Kidney capillary endothelial cell (primary cell): ENCODE results near the gene NADSYN1.

Experiments used
- DNase-seq: peaks from one replicate; pipeline ENCODE4 v3.0.0-alpha.2; 2018; ENCODE audit warnings: low spot score

Gene NADSYN1

DNA sequence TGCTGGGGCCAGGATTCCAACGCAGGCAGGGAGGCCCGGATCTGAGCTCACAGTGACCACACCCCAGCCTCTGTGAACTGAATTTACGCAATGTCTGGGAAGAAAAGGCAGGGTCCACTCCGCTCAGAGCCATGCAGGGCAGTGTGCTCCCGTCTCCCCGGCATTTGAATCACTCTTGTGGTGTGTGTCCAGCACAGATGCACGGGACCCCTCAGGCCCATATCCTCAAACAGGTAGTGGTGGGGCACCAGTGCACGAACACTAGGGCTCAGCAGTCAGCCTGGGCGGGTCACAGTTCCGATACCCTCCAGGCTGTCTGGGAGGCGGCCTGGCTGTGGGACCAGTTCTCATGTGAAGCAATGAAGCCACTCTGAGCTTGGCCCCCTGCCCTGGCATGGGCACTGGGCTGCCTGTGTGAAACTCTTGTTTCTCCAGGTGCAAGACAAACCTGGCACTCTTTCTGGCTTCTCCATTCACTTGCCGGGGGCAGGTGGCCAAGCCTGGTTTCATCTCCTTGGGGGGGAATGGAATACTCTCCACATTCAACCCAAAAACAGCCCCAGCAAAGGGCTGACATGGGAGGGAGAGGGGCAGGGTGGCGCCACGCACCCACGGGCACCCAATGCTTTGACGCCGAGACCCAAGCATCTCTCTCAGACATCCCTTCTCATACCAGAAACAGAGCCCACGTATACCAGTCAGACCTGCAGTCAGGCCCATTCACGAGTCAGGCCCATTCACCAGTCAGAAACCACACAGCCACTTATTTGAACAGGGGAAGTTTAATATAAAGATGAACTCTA lies 19.2 kb upstream of the NADSYN1 start:
- no peak for DNase-seq

DNA sequence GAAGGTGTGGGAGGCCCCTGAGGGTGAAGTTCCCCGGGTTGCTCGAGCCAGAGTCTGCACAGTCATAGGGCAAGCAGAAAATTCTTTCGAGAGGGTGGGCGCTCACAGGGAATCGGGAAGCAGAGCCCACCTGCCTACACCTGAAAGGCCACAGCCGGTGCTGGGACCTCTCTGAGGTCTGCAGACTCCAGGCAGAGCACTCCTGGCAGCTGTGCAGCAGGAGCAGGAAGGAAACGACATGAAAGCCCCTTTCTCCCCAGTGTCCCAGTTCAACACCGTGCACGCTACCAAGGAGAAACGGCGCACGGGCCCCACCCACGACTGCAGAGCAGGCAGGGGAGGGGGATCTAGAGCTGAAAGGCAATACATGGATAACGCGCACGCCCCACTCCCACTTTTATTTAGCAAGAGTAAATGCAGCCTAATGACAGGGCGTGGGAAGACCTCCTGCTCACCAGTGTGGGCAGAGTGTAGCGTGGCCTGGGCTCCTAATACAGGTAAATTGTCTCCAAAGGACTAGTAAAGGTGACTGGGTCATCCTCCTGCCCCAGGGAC lies 18.4 kb upstream of the NADSYN1 start:
- no peak for DNase-seq

DNA sequence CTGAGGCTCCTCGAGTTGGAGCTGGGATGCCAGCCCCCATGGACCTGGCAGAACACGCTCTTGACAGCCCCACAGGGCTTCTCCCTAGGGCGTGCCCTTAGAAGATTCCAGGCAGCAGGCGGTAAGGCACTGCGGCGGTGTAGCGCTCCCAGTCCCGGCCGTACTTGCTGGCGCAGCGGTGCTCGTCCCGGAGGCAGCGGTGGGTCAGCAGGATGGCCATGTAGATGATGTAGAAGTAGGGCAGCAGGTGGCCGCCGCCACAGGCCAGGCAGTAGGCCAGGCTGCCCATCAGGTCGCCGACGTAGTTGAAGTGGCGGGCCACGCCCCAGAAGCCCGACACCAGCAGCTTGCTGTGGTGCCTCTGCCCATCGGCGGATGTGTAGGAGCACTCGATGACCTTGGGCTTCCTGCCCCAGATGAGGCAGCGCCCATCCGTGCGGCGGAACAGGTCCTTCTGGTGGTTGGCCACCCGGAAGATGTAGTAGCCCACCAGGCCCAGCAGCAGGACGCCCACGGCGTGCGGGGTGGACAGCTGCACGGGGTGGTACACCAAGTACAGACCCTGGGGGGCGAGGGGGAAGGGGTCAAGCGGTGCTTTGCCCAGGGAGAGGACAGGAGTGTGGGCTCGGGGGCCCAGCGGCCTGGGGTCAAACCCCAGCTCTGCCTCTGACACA lies 17.6 kb upstream of the NADSYN1 start:
- no peak for DNase-seq

GRCh38 chr11:71436861-71437260 lies 16.1 kb upstream of the NADSYN1 start:
- DNase-seq, result no peak

DNA sequence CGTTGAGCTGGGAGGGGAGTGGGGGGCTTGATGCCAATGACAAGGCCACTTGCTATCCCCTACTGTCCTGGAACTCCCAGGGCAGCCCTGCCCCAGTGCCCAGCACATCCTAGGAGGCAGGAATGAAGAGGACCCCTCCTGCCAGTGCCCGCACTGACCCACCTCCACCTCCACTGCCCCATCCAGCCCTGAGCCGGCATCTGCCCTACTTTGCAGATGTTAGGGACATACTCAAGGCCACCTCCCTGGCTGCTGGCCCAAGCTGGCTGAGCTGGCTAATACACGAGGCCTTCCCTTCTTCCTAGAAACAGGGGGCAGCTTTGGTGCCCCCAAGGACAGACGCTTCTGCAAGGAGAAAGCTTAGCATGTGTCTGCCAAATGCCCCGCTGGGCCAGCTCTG lies 15.6 kb upstream of the NADSYN1 start:
- no peak for DNase-seq

DNA sequence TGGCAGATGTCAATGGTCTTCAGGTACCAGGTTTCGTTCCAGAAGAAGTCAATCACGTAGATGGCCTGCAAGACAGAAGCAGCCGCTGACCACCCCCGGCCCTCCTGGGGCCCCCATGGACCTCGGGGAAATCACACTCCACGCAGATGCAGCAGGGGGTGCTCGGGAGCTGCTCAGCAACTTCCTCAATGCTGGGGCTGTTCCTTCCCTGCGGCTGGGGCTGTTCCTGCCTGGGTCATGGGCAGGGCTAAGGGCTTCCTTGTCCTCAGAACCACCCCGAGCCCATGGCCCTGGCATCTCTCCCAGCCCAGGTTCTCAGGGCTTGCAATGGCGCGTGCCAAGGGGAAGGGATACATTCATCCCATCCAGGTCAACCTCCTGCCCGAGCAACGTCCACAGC lies 15.1 kb upstream of the NADSYN1 start:
- no peak for DNase-seq

- DNase-seq, result no peak
Measured at GRCh38 chr11:71438650-71439049, 14.4 kb upstream of the NADSYN1 start.

- no peak for DNase-seq
Measured at GRCh38 chr11:71440021-71440755, 12.8 kb upstream of the NADSYN1 start.

- no peak for DNase-seq
Measured at GRCh38 chr11:71441251-71441650, 11.8 kb upstream of the NADSYN1 start.

DNA sequence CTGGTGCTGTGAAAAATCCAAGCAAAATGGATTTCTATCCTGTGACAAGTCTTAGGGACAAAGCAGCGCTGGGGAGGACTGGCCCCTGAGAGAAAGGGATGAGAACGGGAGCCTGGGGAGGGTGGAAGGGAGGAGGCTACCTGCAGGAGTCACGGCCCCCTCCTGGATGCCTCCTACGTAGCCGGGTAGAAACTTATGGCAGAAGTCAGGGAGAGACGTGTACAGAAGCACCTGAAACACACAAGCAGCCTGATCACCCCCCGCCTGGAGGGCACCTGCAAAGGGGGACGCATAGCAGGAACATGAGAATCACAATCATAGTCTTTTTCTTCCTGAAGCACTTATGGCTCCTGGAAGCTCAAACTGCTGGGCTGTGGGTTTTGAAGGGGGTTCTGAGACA lies 10.9 kb upstream of the NADSYN1 start:
- no peak for DNase-seq

- DNase-seq, result no peak
Measured at GRCh38 chr11:71442880-71443279, 10.1 kb upstream of the NADSYN1 start.

DNA sequence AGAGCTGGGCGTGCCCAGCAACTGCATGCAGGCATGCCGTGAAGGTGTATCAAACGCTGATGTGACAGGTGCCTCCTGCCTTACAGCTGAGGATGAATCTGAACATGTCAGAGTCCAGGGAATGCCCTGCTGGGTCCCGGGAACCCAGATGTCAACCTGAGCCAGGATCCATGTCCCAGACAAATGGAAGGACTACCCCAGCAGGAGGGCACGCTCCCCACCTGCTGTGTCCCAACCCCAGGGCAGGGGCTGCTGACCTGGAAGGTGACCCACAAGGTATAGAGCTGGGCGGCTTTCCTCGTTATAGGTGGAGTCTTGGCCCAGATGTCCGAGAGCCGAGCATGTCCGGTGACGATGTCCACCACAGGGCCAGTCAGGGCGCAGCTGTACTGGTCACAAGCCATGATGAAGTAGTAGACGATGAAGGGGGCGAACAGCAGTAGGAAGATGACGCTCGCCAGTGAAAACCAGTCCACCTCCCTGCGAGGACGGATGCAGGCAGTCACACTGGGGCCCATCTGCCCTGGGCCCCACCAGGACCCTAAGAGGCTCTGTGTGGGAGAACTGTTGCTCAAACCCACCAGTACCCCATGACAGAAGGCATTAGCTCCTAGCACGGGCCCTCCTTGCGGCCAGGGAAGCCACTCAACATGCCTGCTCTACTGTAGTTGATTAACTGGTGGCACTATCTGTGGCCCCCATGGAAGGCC lies 9.1 kb upstream of the NADSYN1 start:
- DNase-seq, result no peak

DNA sequence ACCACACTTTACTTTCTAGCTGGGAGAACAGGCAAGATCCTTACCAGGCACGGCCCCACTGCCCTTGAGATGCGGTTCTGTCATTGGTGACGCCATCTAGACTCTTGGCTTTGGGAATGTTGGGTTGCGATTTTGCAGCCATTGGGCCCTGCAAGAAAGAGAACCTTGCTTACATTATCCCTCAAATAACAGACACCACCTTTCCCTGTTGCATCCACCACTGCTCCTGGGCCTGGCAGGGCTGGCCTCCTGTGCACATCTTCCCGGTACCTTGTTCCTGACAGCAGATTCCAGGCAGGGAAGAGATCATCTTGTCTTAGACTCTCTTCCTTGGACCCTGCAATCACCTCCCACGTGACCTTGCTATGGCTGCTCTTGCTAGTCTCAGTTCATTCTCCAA lies 8.2 kb upstream of the NADSYN1 start:
- DNase-seq, result no peak

GRCh38 chr11:71446150-71446549 lies 6.9 kb upstream of the NADSYN1 start:
- DNase-seq, result no peak

DNA sequence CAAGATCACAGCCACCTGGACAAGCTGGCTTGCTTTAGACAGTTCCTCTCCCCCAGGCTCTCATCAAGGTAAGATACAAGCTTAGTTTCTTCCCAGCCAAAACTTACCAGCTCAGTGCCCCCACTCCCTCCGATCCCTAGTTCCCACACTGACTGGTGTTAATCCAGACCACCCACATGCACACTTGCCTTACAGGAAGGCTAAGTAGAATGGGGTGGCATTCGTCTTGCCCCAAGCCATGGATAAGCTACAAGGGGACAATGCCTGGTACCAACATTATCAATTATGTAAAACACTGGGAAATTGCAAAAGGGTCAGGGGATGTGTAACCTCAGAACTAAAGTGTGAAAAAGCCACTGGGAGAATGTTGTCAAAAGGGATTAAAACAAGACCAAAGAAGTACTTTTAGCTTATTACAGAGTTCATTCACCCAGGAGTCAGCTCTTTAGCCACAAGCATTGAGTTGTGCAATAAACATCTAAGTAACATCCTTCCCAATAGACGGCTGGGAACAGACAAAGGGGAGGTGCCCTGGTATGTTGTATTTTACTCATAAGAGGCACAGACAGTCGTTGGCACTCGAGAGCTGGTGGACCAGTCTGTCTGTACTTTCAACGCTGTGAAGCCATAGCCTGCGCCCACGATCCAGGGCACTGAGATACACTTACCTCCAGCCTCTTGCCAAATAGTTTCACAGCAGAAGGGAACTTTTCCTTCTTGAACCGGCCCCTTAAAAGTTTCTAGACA lies 5.9 kb upstream of the NADSYN1 start:
- no peak for DNase-seq

GRCh38 chr11:71447791-71448256 lies 5.2 kb upstream of the NADSYN1 start:
- no peak for DNase-seq

GRCh38 chr11:71448257-71449171 lies 4.5 kb upstream of the NADSYN1 start, which contains the start of gene DHCR7:
Gene DHCR7 (minus strand): TSS chr11:71448393. CDS start chr11:71444952, 3,441 bp downstream.
- DNase-seq, result peak; percentile 89

DNA sequence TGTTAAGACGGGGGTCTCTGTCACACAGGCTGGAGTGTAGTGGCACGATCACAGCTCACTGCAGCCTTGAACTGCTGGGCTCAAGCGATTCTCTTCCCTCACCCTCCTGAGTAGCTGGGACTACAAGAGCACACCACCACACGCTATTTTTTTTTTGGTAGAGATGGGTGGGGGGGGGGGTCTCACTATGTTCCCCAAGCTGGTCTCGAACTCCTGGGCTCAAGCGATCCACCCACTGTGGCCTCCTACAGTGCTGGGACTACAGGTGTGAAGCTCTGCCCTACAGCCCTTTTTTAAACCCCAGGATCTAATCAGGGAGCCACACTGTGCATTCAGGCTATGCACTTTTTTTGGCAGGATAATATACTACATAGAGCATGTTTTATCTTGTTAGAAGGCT lies 3.4 kb upstream of the NADSYN1 start:
- no peak for DNase-seq

DNA sequence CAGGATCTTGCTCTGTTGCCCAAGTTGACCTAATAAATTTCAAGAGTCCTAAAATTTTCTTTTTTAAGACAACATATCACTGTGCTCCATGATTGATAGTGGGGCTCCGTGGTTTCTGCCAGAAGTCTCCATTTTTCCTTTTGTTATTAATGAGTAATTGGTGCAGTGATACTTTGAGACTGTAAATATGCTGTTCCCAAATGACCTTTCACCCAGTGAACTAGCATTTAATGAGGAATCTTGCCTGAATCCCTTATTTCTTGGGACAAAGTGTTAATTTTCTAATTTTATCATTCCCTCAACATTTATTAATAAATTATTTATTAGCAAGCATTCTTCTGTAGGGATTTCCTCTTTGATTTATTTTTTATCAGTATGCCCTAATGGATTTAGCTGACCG lies 2.5 kb upstream of the NADSYN1 start:
- no peak for DNase-seq

DNA sequence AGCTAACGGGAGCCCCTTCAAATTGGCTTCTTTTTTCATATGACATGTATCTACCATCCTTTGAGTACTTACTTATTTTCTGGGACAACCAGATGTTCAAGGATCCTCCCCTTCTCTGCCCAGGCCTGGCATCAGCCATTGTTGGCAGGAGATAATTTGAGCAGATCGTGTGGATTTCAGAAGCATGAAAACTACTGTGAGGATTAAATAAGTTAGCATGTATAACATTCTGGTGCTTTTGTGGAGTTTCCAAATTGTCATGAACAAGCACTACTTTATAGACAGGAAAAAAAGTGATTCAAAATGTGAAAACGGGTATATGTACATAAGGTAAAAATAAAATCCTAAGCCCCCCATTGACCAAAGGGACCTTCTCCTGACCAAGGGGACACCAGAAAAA lies 2.1 kb upstream of the NADSYN1 start:
- DNase-seq, result no peak
